Brain microvascular endothelial cell (primary cell): ENCODE data around the gene DUT.

Experiments used
- DNase-seq: peaks from one replicate; pipeline ENCODE4 v3.0.0-alpha.2; 2020
- H3K27ac ChIP-seq: fragments of 250-450 bp; sonication (Bioruptor Pico); 2 replicates; pipeline ENCODE4 v1.5.1; 2020; ENCODE audit warnings: mild to moderate bottlenecking, moderate library complexity
- H3K27me3 ChIP-seq: fragments of 250-450 bp; sonication (Bioruptor Pico); replicated peaks from 2 replicates; pipeline ENCODE4 v1.5.1; 2020; ENCODE audit warnings: mild to moderate bottlenecking
- H3K36me3 ChIP-seq: fragments of 250-450 bp; sonication (Bioruptor Pico); replicated peaks from 2 replicates; pipeline ENCODE4 v1.5.1; 2020; ENCODE audit warnings: mild to moderate bottlenecking
- H3K4me3 ChIP-seq: 2 replicates; pipeline ENCODE4 v1.5.1; 2011; ENCODE audit warnings: low read depth, mild to moderate bottlenecking, control low read depth, low read length, moderate library complexity
- in situ Hi-C: cut with HindIII; loops from 2 replicates; pipeline ENCODE4 v1.10.0; 2017; ENCODE audit warnings: low sequenced_read_pairs, low pct_ligation_motif_present
- TF ChIP-seq, protein P1 (sequence below): IDR thresholded peaks from 2 replicates; pipeline ENCODE4 v1.5.1; 2011; ENCODE audit warnings: low read depth, mild to moderate bottlenecking, moderate library complexity, low read length, control low read depth, inconsistent platforms; ENCODE audit errors: missing control alignments

DUT gene

DNA sequence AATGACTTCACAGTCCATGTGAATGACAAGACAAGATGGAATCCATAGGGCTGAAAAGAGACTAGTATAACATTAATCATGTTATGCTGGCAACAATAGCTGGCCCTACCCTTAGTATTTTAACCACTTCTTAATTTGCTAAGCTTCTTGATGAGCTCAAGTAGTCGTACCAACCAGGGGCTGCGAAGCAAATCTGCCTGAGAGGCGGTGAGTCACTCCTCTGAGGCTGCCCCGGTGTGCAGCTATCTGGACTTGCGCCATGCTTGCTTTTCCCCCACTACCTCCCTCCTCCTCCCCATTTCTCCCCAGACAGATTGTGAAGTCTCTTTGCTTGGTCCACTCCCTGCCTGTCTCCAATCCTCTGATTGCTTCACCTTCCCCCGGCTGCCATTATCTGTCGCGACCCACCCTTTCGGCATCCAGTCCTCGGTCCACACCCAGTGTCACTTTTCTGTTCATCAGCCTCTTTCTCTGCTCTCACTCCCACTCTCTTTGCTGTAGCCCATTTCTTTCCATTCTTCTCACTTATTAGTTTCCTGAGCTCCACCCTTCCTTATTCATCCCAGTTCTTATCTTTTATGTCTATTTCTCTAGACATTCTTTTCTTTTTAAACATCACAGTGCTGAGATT lies 42.7 kb downstream of the DUT start:
- H3K27me3 ChIP-seq, result no peaks in the 10 kb centered on the region
- DNase-seq, result peak; percentile 89
- TF ChIP-seq, protein P1, sequence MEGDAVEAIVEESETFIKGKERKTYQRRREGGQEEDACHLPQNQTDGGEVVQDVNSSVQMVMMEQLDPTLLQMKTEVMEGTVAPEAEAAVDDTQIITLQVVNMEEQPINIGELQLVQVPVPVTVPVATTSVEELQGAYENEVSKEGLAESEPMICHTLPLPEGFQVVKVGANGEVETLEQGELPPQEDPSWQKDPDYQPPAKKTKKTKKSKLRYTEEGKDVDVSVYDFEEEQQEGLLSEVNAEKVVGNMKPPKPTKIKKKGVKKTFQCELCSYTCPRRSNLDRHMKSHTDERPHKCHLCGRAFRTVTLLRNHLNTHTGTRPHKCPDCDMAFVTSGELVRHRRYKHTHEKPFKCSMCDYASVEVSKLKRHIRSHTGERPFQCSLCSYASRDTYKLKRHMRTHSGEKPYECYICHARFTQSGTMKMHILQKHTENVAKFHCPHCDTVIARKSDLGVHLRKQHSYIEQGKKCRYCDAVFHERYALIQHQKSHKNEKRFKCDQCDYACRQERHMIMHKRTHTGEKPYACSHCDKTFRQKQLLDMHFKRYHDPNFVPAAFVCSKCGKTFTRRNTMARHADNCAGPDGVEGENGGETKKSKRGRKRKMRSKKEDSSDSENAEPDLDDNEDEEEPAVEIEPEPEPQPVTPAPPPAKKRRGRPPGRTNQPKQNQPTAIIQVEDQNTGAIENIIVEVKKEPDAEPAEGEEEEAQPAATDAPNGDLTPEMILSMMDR, result no peak
- H3K4me3 ChIP-seq, result no peak overlapping the region
- peak overlapping the region; percentile 78 for H3K27ac ChIP-seq
- H3K36me3 ChIP-seq, result no peaks in the 10 kb centered on the region
- in situ Hi-C loops, result no loop called here

DNA sequence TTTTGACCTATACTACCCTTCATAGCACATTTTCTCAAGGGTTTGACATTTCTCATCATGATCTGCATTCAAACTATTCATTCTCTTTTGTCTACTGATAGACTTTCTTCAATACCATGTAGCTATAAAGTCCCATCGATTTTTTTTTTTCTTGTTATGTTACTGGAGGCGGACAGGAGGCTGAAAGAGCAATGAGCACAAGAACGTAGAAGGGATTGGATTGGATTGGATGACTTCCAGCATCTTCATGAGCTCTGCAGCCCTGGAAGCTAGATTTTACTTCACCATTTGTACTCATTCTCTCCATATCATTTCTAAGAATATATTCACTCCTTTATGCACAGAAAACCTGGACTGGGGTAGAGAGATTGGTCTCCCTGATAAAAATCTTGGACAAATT lies 43.2 kb downstream of the DUT start:
- TF ChIP-seq, protein P1, result no peak
- Histone ChIP-seq H3K36me3 (no peaks in the 10 kb centered on the region), H3K4me3 (no peak overlapping the region), H3K27me3 (no peaks in the 10 kb centered on the region), H3K27ac (peak overlapping the region; percentile 78)
- in situ Hi-C loops, result no loop called here
- no peak for DNase-seq

DNA sequence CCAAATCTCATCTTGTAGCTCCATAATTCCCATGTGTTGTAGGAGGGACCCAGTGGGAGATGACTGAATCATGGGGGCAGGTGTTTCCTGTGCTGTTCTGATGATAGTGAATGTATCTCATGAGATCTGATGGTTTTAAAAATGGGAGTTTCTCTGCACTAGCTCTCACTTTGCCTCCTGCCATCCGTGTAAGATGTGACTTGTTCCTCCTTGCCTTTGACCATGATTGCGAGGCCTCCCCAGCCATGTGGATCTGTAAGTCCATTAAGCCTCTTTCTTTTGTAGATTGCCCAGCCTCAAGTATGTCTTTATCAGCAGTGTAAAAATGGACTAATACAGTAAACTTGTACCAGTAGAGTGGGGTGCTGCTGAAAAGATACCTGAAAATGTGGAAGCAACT lies 44.5 kb downstream of the DUT start:
- Histone ChIP-seq H3K36me3 (no peaks in the 10 kb centered on the region), H3K4me3 (no peak overlapping the region), H3K27ac (no peak overlapping the region), H3K27me3 (no peaks in the 10 kb centered on the region)
- in situ Hi-C loops, result no loop called here
- TF ChIP-seq, protein P1, result no peak
- no peak for DNase-seq

DNA sequence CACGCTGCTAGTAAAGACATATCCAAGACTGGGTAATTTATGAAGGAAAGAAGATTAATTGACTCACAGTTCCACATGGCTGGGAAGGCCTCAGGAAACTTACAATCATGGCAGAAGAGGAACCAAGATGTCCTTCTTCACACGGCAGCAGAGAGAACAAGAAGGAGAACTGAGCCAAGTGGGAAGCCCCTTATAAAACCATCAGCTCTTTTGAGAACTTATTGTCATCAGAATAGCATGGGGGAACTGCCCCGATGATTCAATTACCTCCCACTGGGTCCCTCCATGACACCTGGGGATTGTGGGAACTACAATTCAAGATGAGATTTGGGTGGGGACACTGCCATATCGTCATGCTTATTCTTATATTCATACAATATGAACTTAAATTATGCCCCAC lies 49.0 kb downstream of the DUT start:
- Histone ChIP-seq H3K27ac (no peak overlapping the region), H3K27me3 (no peaks in the 10 kb centered on the region), H3K36me3 (no peaks in the 10 kb centered on the region), H3K4me3 (no peak overlapping the region)
- no peak for DNase-seq
- in situ Hi-C loops, result no loop called here
- TF ChIP-seq, protein P1, result no peak

DNA sequence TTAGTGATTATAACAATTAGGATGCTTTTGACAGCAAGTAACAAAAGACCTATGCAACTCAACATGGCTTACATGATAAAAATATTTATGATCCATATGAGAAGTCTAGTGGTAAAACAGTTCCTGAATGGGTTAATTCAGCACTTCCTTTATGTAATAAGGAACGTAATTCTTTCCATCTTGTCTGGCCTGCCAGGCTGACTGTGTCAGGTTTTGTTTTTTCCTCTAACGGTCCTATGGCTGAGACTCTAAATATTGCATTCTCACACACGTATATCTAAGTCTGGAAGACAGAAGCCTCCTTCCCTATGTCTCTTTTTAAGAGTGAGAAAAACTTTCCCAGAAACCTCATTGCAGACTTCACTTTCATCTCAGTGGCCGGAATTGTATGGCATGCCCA lies 50.6 kb downstream of the DUT start:
- Histone ChIP-seq H3K4me3 (no peak overlapping the region), H3K27ac (no peak overlapping the region), H3K27me3 (no peaks in the 10 kb centered on the region), H3K36me3 (no peaks in the 10 kb centered on the region)
- TF ChIP-seq, protein P1, result no peak
- in situ Hi-C loops, result no loop called here
- DNase-seq, result no peak

DNA sequence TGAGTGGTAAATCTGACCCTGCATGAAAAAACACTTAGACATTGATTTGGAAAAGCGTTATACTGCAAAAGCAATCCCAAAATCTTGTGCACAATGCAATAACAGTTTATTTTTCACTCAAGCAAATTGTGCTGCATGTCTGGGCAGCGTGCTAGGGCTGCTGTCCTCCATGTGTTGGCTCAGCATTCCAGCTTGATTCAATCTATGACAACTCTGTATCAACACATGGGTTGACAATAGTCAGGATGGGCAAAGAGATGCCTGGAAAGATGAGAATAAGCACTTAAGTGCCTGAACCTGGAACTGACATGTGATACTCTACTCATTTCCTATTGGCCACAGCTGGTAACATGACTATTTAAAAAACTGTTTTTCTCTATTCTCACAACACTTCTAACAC lies 51.8 kb downstream of the DUT start:
- DNase-seq, result no peak
- Histone ChIP-seq H3K4me3 (no peak overlapping the region), H3K27ac (no peak overlapping the region), H3K36me3 (no peaks in the 10 kb centered on the region), H3K27me3 (no peaks in the 10 kb centered on the region)
- TF ChIP-seq, protein P1, result no peak
- in situ Hi-C loops, result no loop called here
